Hepatocyte (in vitro differentiated cells): ENCODE results near the gene LEAP2. TPM values are rescaled to one million over a fixed set of nuclear protein-coding genes. Genes with fewer than 3 reads are reported as not detected.

Experiments used
- DNase-seq: peaks from one replicate; pipeline ENCODE4 v3.0.0-alpha.2; 2016; ENCODE audit warnings: low spot score
- H2AFZ ChIP-seq: fragments of 200-600 bp; sonication (generic); 2 replicates; pipeline ENCODE4 v1.6.0; 2016; ENCODE audit warnings: antibody characterized with exemption, mild to moderate bottlenecking
- H3K27ac ChIP-seq: fragments of 200-600 bp; sonication (generic); 2 replicates; pipeline ENCODE4 v1.5.1; 2016; ENCODE audit warnings: mild to moderate bottlenecking
- H3K27me3 ChIP-seq: fragments of 200-600 bp; sonication (generic); 2 replicates; pipeline ENCODE4 v1.6.1; 2016
- H3K36me3 ChIP-seq: fragments of 200-600 bp; sonication (generic); replicated peaks from 2 replicates; pipeline ENCODE4 v1.5.1; 2016; ENCODE audit warnings: low read depth; ENCODE audit not compliant: insufficient read depth
- H3K4me1 ChIP-seq: fragments of 200-600 bp; sonication (generic); 2 replicates; pipeline ENCODE4 v1.5.1; 2016; ENCODE audit warnings: mild to moderate bottlenecking, moderate library complexity; ENCODE audit not compliant: insufficient read depth
- H3K4me2 ChIP-seq: fragments of 200-600 bp; sonication (generic); 2 replicates; pipeline ENCODE4 v1.6.0; 2016
- H3K4me3 ChIP-seq: fragments of 200-600 bp; sonication (generic); 2 replicates; pipeline ENCODE4 v1.5.1; 2016; ENCODE audit warnings: mild to moderate bottlenecking
- H3K79me2 ChIP-seq: fragments of 200-600 bp; sonication (generic); 2 replicates; pipeline ENCODE4 v1.6.0; 2017; ENCODE audit warnings: mild to moderate bottlenecking
- H3K9me2 ChIP-seq: fragments of 200-600 bp; sonication (generic); replicated peaks from 2 replicates; pipeline ENCODE4 v1.6.0; 2017; ENCODE audit warnings: mild to moderate bottlenecking; ENCODE audit not compliant: insufficient read depth
- H3K9me3 ChIP-seq: fragments of 200-600 bp; sonication (generic); 2 replicates; pipeline ENCODE4 v1.5.1; 2016; ENCODE audit warnings: low read depth, mild to moderate bottlenecking
- H4K20me1 ChIP-seq: fragments of 200-600 bp; sonication (generic); 2 replicates; pipeline ENCODE4 v1.6.0; 2016; ENCODE audit warnings: mild to moderate bottlenecking; ENCODE audit not compliant: insufficient read depth, poor library complexity, severe bottlenecking
- EZH2 ChIP-seq: fragments of 200-600 bp; sonication (generic); IDR thresholded peaks from 2 replicates; pipeline ENCODE4 v1.6.1; 2016; ENCODE audit warnings: antibody characterized with exemption, mild to moderate bottlenecking, borderline replicate concordance
- EZH2phosphoT487 ChIP-seq: fragments of 200-600 bp; sonication (generic); IDR thresholded peaks from one replicate; pipeline ENCODE4 v1.6.1; 2018; ENCODE audit warnings: antibody characterized with exemption, mild to moderate bottlenecking, low read depth, moderate library complexity; ENCODE audit not compliant: unreplicated experiment, severe bottlenecking
- WGBS: methylation state at CpG from one replicate; pipeline ENCODE4 v1.1.6; 2016; ENCODE audit warnings: low lambda C conversion rate; ENCODE audit errors: missing lambda C conversion rate; 5-methylcytosine and 5-hydroxymethylcytosine counted together
- polyA plus RNA-seq: library from polyadenylated mRNA; unstranded; fragments of >200 nt; fragmentation: Nextera tagmentation; extraction: Ambion mirVana; gene quantifications from 2 replicates; pipeline ENCODE4 v1.2.1, GENCODE V29; 2016
- total RNA-seq: library from RNA; depleted of rRNA; stranded (reverse); fragments of >200 nt; gene quantifications from 2 replicates; pipeline ENCODE4 v1.2.3, GENCODE V29; 2014
- TF ChIP-seq, protein P1 (sequence below): fragments of 200-600 bp; sonication (generic); IDR thresholded peaks from 2 replicates; pipeline ENCODE4 v1.5.1; 2016; ENCODE audit warnings: antibody characterized with exemption, mild to moderate bottlenecking; ENCODE audit not compliant: poor library complexity

Gene LEAP2
- total and polyA plus RNA-seq, 2 experiments from 2014 or later, result 22.6 to 36.3 TPM

DNA sequence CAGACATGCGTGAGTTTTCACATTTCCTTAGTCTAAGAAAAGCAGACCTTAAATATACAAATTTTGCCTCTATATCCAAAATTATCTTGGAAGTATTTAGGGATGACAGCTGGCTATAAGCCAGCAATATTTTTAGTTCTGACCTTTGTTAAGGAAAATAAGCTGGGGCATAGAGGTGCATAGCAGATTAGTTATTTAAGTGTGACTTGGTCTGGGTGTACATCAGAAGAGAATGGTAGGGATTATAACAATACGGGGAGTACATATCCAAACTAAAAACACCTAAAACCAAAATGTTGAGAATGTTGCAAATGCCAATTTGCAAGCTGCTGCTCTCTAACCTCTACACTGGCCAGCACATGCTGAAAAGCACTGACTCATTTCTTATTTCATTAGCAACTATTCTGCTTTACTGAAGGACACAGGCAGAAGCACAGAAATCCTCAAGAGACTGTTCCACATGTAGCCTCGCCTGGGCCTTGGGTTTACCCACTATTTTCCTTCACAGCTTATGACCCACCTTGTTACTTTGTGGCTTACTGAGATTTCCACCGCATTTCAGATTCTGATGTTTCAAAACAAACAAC lies 22.3 kb downstream of the LEAP2 start:
- Histone ChIP-seq H3K9me2 (no peaks in the 10 kb centered on the region), H2AFZ (no peak overlapping the region), H3K9me3 (no peaks in the 10 kb centered on the region), H4K20me1 (peaks cover 11% of the 10 kb centered on the region), H3K79me2 (peaks cover 48% of the 10 kb centered on the region), H3K36me3 (no peaks in the 10 kb centered on the region), H3K27me3 (no peaks in the 10 kb centered on the region), H3K4me3 (no peak overlapping the region), H3K4me1 (no peaks in the 10 kb centered on the region), H3K4me2 (no peak overlapping the region), H3K27ac (no peak overlapping the region)
- no peak for TF ChIP-seq EZH2phosphoT487
- WGBS, result 97% methylated on average over 4 of the region's 4 CpGs
- DNase-seq, result no peak

DNA sequence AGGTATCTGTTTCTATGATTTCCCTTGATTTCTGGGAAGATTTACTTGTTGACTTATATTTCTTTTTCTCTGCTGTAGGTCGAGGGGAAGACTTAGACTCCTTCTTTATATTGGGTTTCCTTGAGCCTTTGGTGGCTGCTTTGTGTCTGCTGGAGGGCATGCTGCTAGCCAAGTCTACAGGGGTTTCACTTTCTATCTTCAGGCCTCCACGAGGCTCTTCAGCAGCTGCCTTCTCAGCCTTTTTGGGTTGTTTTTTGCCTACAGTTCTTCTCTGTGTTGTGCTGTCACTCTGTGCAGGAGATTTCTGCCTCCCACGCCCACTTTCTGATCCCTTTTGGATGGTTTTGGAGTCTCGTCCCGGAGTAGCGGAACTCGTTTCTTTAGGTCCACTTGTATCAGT lies 23.2 kb downstream of the LEAP2 start:
- Histone ChIP-seq H2AFZ (no peak overlapping the region), H3K27ac (no peak overlapping the region), H3K4me3 (no peak overlapping the region), H3K9me3 (no peaks in the 10 kb centered on the region), H4K20me1 (peaks cover 11% of the 10 kb centered on the region), H3K9me2 (no peaks in the 10 kb centered on the region), H3K4me2 (no peak overlapping the region), H3K79me2 (peaks cover 53% of the 10 kb centered on the region), H3K4me1 (no peaks in the 10 kb centered on the region), H3K27me3 (no peaks in the 10 kb centered on the region), H3K36me3 (no peaks in the 10 kb centered on the region)
- no peak for TF ChIP-seq EZH2
- TF ChIP-seq EZH2phosphoT487, result no peak
- TF ChIP-seq, protein P1, sequence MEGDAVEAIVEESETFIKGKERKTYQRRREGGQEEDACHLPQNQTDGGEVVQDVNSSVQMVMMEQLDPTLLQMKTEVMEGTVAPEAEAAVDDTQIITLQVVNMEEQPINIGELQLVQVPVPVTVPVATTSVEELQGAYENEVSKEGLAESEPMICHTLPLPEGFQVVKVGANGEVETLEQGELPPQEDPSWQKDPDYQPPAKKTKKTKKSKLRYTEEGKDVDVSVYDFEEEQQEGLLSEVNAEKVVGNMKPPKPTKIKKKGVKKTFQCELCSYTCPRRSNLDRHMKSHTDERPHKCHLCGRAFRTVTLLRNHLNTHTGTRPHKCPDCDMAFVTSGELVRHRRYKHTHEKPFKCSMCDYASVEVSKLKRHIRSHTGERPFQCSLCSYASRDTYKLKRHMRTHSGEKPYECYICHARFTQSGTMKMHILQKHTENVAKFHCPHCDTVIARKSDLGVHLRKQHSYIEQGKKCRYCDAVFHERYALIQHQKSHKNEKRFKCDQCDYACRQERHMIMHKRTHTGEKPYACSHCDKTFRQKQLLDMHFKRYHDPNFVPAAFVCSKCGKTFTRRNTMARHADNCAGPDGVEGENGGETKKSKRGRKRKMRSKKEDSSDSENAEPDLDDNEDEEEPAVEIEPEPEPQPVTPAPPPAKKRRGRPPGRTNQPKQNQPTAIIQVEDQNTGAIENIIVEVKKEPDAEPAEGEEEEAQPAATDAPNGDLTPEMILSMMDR, result no peak
- DNase-seq, result no peak
- WGBS, result 92% methylated on average over 7 of the region's 7 CpGs

DNA sequence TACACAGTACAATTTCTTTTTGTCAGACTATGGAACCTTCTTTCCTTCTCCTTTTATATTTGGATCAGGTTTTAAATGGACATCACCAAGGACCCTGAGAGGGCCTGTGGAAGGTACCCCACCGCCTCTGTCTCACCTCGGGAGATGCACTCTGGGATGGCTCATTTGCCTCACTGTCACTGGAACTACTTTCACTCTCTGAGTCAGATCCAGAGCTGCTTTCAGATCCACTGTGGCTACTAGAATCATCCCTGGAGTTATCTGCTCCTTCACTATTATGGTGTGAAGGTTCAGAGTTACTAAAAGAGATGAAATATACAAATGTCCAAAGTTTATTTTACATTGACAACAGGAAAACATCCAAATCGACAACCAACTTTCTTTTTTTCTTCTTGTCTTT lies 24.6 kb downstream of the LEAP2 start:
- Histone ChIP-seq H2AFZ (no peak overlapping the region), H3K36me3 (no peaks in the 10 kb centered on the region), H3K4me3 (no peak overlapping the region), H3K9me3 (no peaks in the 10 kb centered on the region), H3K4me2 (no peak overlapping the region), H3K4me1 (no peaks in the 10 kb centered on the region), H3K27ac (no peak overlapping the region), H4K20me1 (peaks cover 11% of the 10 kb centered on the region), H3K27me3 (no peaks in the 10 kb centered on the region), H3K9me2 (no peaks in the 10 kb centered on the region), H3K79me2 (peaks cover 62% of the 10 kb centered on the region)
- 92% methylated on average over 3 of the region's 3 CpGs for WGBS
- TF ChIP-seq, protein P1, result no peak
- TF ChIP-seq EZH2 (no peak), EZH2phosphoT487 (no peak)
- DNase-seq, result no peak

DNA sequence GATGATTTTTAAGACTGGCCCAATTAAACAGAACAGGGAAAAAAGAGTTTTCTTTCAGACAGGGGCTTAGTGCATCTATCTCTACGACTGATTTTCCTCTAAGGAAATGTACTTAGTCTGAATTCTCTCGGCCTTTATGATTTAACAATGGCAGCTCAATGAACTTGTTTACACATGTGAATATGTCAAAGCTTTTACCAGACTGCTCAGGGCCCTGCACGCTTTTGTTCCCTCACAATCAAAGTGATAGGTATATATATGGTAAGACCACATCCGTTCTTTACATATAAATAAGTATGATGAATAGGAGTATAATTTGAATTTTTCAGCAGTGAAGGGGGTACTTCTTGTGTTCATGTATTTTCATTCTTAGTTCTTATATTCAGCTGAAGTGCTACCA lies 27.6 kb downstream of the LEAP2 start:
- 87% methylated on average over 4 of the region's 4 CpGs for WGBS
- Histone ChIP-seq H3K9me3 (no peaks in the 10 kb centered on the region), H2AFZ (no peak overlapping the region), H3K79me2 (peaks cover 70% of the 10 kb centered on the region), H3K4me3 (no peak overlapping the region), H3K27me3 (no peaks in the 10 kb centered on the region), H3K36me3 (no peaks in the 10 kb centered on the region), H3K4me1 (no peaks in the 10 kb centered on the region), H3K9me2 (no peaks in the 10 kb centered on the region), H3K4me2 (no peak overlapping the region), H3K27ac (no peak overlapping the region), H4K20me1 (peaks cover 26% of the 10 kb centered on the region)
- TF ChIP-seq EZH2 (no peak), EZH2phosphoT487 (no peak)
- TF ChIP-seq, protein P1, result no peak
- no peak for DNase-seq
